GM10847 (cell line): ENCODE data around the gene TADA2A.

ENCODE experiments used
- POLR2A ChIP-seq: IDR thresholded peaks from 2 replicates; pipeline ENCODE4 v1.6.1; 2011; ENCODE audit not compliant: insufficient read length; ENCODE audit errors: extremely low read depth

Gene TADA2A

GRCh38 chr17:37388266-37388665 lies 18.4 kb upstream of the TADA2A start:
- TF ChIP-seq POLR2A: no peak

- no peak for TF ChIP-seq POLR2A
Observed at GRCh38 chr17:37389160-37389559, 17.5 kb upstream of the TADA2A start.

GRCh38 chr17:37391146-37391545 lies 15.5 kb upstream of the TADA2A start:
- no peak for TF ChIP-seq POLR2A

GRCh38 chr17:37392024-37392590 lies 14.6 kb upstream of the TADA2A start:
- no peak for TF ChIP-seq POLR2A

- TF ChIP-seq POLR2A: no peak
Observed at GRCh38 chr17:37393352-37393751, 13.3 kb upstream of the TADA2A start.

GRCh38 chr17:37399265-37399803 lies 7.4 kb upstream of the TADA2A start:
- TF ChIP-seq POLR2A: no peak

- no peak for TF ChIP-seq POLR2A
Observed at GRCh38 chr17:37400505-37400904, 6.2 kb upstream of the TADA2A start.

- no peak for TF ChIP-seq POLR2A
Observed at GRCh38 chr17:37405955-37406634, 591 bp upstream of the TADA2A start.

GRCh38 chr17:37410357-37410756 lies 3.7 kb downstream of the TADA2A start:
- TF ChIP-seq POLR2A: no peak

- TF ChIP-seq POLR2A: no peak
Observed at GRCh38 chr17:37413875-37414519, 7.3 kb downstream of the TADA2A start.

GRCh38 chr17:37417852-37418251 lies 11.2 kb downstream of the TADA2A start:
- no peak for TF ChIP-seq POLR2A

- TF ChIP-seq POLR2A: no peak
Observed at GRCh38 chr17:37422971-37423625, 16.4 kb downstream of the TADA2A start.

GRCh38 chr17:37425268-37425667 lies 18.6 kb downstream of the TADA2A start:
- TF ChIP-seq POLR2A: no peak

- no peak for TF ChIP-seq POLR2A
Observed at GRCh38 chr17:37429039-37429438, 22.4 kb downstream of the TADA2A start.

GRCh38 chr17:37429453-37429852 lies 22.8 kb downstream of the TADA2A start:
- TF ChIP-seq POLR2A: no peak
